MCF 10A (cell line): ENCODE data around the gene CYP17A1. TPM values are rescaled to one million over a fixed set of nuclear protein-coding genes. Genes with fewer than 3 reads are reported as not detected.

Experiments used
- BruUV-seq: library from RNA; stranded (reverse); fragments of 400-500 nt; replicated peaks from 2 replicates; lab custom pipeline; 2021; lab: Mats Ljungman, UMichigan
- CTCF ChIA-PET: fragments of 300-600 bp; sonication (Branson Sonifier 250); formaldehyde crosslinking; extraction: SDS; loops from one replicate; lab custom pipeline; 2021; ENCODE audit warnings: antibody characterized with exemption, inconsistent platforms; lab: Yijun Ruan, JAX
- POLR2A ChIA-PET: fragments of 300-600, 350-650 bp; sonication (Branson Sonifier 250); formaldehyde crosslinking; extraction: SDS; loops from one replicate; lab custom pipeline; 2020; ENCODE audit warnings: antibody characterized with exemption, inconsistent platforms; lab: Yijun Ruan, JAX
- DNase-seq: peaks from one replicate; pipeline ENCODE4 v3.0.0-alpha.2; 2018; ENCODE audit not compliant: unreplicated experiment
- H3K27ac Mint-ChIP-seq: one replicate; pipeline ENCODE4 v1.8.0; 2022; ENCODE audit warnings: mild to moderate bottlenecking, low read depth, mixed read lengths; ENCODE audit not compliant: unreplicated experiment
- H3K27me3 Mint-ChIP-seq: one replicate; pipeline ENCODE4 v1.8.0; 2022; ENCODE audit warnings: mixed read lengths; ENCODE audit not compliant: insufficient read depth, unreplicated experiment
- H3K36me3 Mint-ChIP-seq: one replicate; pipeline ENCODE4 v1.8.0; 2022; ENCODE audit warnings: mild to moderate bottlenecking, moderate library complexity, mixed read lengths; ENCODE audit not compliant: insufficient read depth, unreplicated experiment
- H3K4me1 Mint-ChIP-seq: one replicate; pipeline ENCODE4 v1.8.0; 2022; ENCODE audit warnings: mixed read lengths; ENCODE audit not compliant: insufficient read depth, unreplicated experiment
- H3K4me3 Mint-ChIP-seq: one replicate; pipeline ENCODE4 v1.8.0; 2022; ENCODE audit warnings: mild to moderate bottlenecking, moderate library complexity, mixed read lengths; ENCODE audit not compliant: unreplicated experiment
- H3K9me3 Mint-ChIP-seq: one replicate; pipeline ENCODE4 v1.8.0; 2022; ENCODE audit warnings: mixed read lengths; ENCODE audit not compliant: unreplicated experiment
- intact Hi-C: fragments of 100-400 bp; cut with micrococcal nuclease; formaldehyde crosslinking; loops from 2 replicates; pipeline ENCODE4 v1.14.1; 2022
- total RNA-seq: library from RNA; stranded (reverse); gene quantifications from 2 replicates; pipeline ENCODE4 v1.2.3, GENCODE V29; 2022
- TF ChIP-seq, protein P1 (sequence below): fragments of 200-600 bp; IDR thresholded peaks from one replicate; pipeline ENCODE4 v1.8.0; 2022; ENCODE audit warnings: antibody characterized with exemption, mild to moderate bottlenecking; ENCODE audit not compliant: unreplicated experiment

Gene CYP17A1
- total RNA-seq, 1 experiment from 2014 or later: not detected

DNA sequence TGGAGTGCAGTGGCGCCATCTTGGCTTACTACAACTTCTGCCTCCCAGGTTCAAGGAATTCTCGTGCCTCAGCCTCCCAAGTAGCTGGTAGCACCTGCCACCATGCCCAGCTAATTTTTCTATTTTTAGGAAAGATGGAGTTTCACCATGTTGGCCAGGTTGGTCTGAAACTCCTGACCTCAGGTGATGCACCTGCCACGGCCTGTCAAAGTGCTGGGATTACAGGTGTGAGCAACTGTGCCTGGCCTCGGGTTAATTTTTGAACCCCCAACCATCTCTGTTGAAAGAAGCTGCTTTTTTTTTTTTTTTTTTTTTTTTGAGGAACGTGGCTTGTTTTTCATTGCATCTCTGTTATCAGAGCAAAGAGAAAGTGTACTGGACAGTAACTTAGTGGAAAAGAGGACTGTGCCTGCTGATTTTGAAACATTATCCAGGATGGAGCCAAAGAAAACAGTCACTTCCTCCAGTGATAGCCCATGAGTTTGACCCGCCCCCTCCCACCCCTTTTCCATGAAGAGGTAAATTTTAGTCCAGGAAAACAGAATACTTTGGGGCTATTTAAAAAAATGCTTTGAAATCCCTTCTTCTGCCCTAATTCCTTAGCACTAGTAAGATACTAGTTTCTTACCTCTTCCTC lies 55.2 kb downstream of the CYP17A1 start:
- no TSS peak for BruUV-seq
- H3K4me3 Mint-ChIP-seq: peak overlapping the region; percentile 64
- TF ChIP-seq, protein P1, sequence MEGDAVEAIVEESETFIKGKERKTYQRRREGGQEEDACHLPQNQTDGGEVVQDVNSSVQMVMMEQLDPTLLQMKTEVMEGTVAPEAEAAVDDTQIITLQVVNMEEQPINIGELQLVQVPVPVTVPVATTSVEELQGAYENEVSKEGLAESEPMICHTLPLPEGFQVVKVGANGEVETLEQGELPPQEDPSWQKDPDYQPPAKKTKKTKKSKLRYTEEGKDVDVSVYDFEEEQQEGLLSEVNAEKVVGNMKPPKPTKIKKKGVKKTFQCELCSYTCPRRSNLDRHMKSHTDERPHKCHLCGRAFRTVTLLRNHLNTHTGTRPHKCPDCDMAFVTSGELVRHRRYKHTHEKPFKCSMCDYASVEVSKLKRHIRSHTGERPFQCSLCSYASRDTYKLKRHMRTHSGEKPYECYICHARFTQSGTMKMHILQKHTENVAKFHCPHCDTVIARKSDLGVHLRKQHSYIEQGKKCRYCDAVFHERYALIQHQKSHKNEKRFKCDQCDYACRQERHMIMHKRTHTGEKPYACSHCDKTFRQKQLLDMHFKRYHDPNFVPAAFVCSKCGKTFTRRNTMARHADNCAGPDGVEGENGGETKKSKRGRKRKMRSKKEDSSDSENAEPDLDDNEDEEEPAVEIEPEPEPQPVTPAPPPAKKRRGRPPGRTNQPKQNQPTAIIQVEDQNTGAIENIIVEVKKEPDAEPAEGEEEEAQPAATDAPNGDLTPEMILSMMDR: no peak
- DNase-seq: peak; percentile 81
- peaks cover 19% of the 10 kb centered on the region for H3K36me3 Mint-ChIP-seq
- ChIA-PET POLR2A (interaction anchor here (0.7 to 11.0 kb wide), 7 partner anchors 11 to 121 kb away, joined by 3 to 120 read pairs (median 6); partner anchors contain the start of genes ARL3, SFXN2 and WBP1L), CTCF (interaction anchor here (0.6 to 1.2 kb wide), 3 partner anchors 29 to 52 kb away, joined by 3 to 7 read pairs (median 3); no protein-coding TSS in a partner anchor)
- peak overlapping the region; percentile 89 for H3K27ac Mint-ChIP-seq
- peaks cover 50% of the 10 kb centered on the region for H3K4me1 Mint-ChIP-seq
- intact Hi-C loops: loop anchor here (2.0 to 5.0 kb wide), 2 partner anchors 29 to 40 kb away; partner anchors contain the start of gene WBP1L
- H3K9me3 Mint-ChIP-seq: no peaks in the 10 kb centered on the region
- H3K27me3 Mint-ChIP-seq: no peaks in the 10 kb centered on the region

- intact Hi-C loops: loop anchor here (5.0 kb wide), 1 partner anchor 39 kb away; the partner anchor contains the start of gene WBP1L
- H3K27ac Mint-ChIP-seq: no peak overlapping the region
- TF ChIP-seq, protein P1: no peak
- no peak for DNase-seq
- H3K4me1 Mint-ChIP-seq: peaks cover 56% of the 10 kb centered on the region
- no peaks in the 10 kb centered on the region for H3K27me3 Mint-ChIP-seq
- no peak overlapping the region for H3K4me3 Mint-ChIP-seq
- ChIA-PET POLR2A (interaction anchor here (1.3 to 11.0 kb wide), 7 partner anchors 10 to 67 kb away, joined by 5 to 120 read pairs (median 19); partner anchors contain the start of genes ARL3, SFXN2 and WBP1L), CTCF (interaction anchor here (0.6 to 1.2 kb wide), 4 partner anchors 28 to 463 kb away, joined by 3 to 7 read pairs (median 3); no protein-coding TSS in a partner anchor)
- no peaks in the 10 kb centered on the region for H3K9me3 Mint-ChIP-seq
- BruUV-seq: no TSS peak
- H3K36me3 Mint-ChIP-seq: peaks cover 19% of the 10 kb centered on the region
Measured at GRCh38 chr10:102781090-102781920, 55.9 kb downstream of the CYP17A1 start.

Other genes with a start within 250 kb of the CYP17A1 start
- gene TRIM8, start 192.9 kb downstream of the CYP17A1 start, total RNA-seq: 73.5 and 78.1 TPM in 2 replicates
- 6.8 and 7.0 TPM in 2 replicates for gene ARL3, start 123.0 kb downstream of the CYP17A1 start, total RNA-seq
- 7.2 and 12.9 TPM in 2 replicates for gene SFXN2, start 122.8 kb downstream of the CYP17A1 start, total RNA-seq
- 19.8 and 24.8 TPM in 2 replicates for gene WBP1L, start 93.5 kb downstream of the CYP17A1 start, total RNA-seq
- gene BORCS7, start 16.8 kb upstream of the CYP17A1 start, total RNA-seq: 13.1 and 18.0 TPM in 2 replicates
- 0.25 and 0.26 TPM in 2 replicates for gene AS3MT, start 32.1 kb upstream of the CYP17A1 start, total RNA-seq
- 5.6 and 7.4 TPM in 2 replicates for gene CNNM2, start 80.9 kb upstream of the CYP17A1 start, total RNA-seq